ENCODE data around the gene SMAGP. TPM values are rescaled to one million over a fixed set of nuclear protein-coding genes. Genes with fewer than 3 reads are reported as not detected.

Gene SMAGP
- polyA plus RNA-seq, 1 donor (not counting 4 experiments of a cell fraction or from before 2014, with no cell fraction given): 52.1 TPM

- Histone ChIP-seq H3K4me1 (ENCODE audit: control insufficient read depth, extremely low read depth, insufficient read depth, low read length) (no peaks in the 10 kb centered on the region), H3K9ac (ENCODE audit: control insufficient read depth, extremely low read depth, insufficient read depth, low read length) (no peak overlapping the region), H3K36me3 (ENCODE audit: control insufficient read depth in 2 of 2, extremely low read depth in 1 of 2, insufficient read depth in 2 of 2, low read length in 2 of 2) (no peaks in the 10 kb centered on the region), H3K4me3 (ENCODE audit: control insufficient read depth in 2 of 3, extremely low read depth in 1 of 3, insufficient read depth in 2 of 3, low read depth in 1 of 3, low read length in 3 of 3) (no peak overlapping the region), H3K4me2 (ENCODE audit: control insufficient read depth, extremely low read depth, insufficient read depth, low read depth, low read length) (no peak overlapping the region), H2AFZ (ENCODE audit: control insufficient read depth, low read length) (no peak overlapping the region), H3K79me2 (ENCODE audit: control insufficient read depth, insufficient read depth, low read length) (no peaks in the 10 kb centered on the region), H3K9me3 (ENCODE audit: control insufficient read depth, low read depth, low read length) (no peaks in the 10 kb centered on the region), H3K9me1 (ENCODE audit: control insufficient read depth, extremely low read depth, insufficient read depth, low read length) (no peaks in the 10 kb centered on the region), H3K27ac (ENCODE audit: control insufficient read depth, insufficient read depth, low read length) (no peak overlapping the region), H3K27me3 (ENCODE audit: control insufficient read depth, extremely low read depth, insufficient read depth, low read length) (no peaks in the 10 kb centered on the region), H4K20me1 (ENCODE audit: control insufficient read depth, extremely low read depth, insufficient read depth, low read length) (no peaks in the 10 kb centered on the region)
- TF ChIP-seq CTCF (optimal IDR thresholded peaks at IDR 0.05 in 1 of 3, IDR thresholded peaks at IDR 0.05 in 1 of 3, conservative IDR thresholded peaks at IDR 0.05 in 1 of 3; ENCODE audit: extremely low read depth in 1 of 3, insufficient read depth in 2 of 3, low read length in 3 of 3): no peak
- TF ChIP-seq EZH2 (IDR thresholded peaks at IDR 0.05; ENCODE audit: low read length): no peak
- dilution Hi-C loops (cut with MboI; ENCODE audit: extremely low pct_ligation_motif_present, low sequenced_read_pairs): no loop called here
- no peak for DNase-seq (ENCODE audit: low read depth, low spot score)
- FAIRE-seq: no peak
Observed at GRCh38 chr12:51200156-51200555, 70.1 kb downstream of the SMAGP start.

DNA sequence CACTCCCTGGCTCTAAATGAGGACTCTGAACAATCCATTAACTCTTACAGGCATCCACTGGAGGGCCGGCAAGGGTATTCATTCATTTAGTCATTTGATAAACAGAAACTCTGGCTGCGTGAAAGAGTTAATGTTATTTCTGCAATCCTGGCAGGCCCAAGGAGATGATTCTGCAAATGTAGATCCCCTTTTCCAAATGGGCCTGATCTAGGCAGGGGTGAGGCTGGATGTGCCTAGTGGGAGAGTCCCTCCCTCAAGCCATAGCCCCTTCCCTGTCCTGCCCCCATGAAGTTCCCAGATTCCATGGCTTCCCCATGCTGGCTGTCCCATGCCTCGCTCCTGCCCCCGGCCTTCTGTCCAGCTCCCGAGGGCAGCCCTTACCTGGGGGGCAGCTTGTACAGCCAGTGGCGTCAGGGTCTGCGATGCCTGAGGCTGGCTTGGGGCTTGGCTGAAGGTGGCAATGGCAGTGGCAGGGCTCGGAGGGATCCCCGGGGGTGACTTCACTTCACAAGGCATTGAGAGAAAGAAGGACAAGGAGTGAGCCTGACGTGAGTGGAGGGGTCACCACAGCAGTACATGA is 70.8 kb downstream of the SMAGP start:
- H2AFZ ChIP-seq (ENCODE audit: control insufficient read depth, low read length): no peak overlapping the region
- no peaks in the 10 kb centered on the region for H3K36me3 ChIP-seq (ENCODE audit: control insufficient read depth in 2 of 2, extremely low read depth in 1 of 2, insufficient read depth in 2 of 2, low read length in 2 of 2)
- DNase-seq (ENCODE audit: low read depth, low spot score): no peak
- FAIRE-seq: no peak
- no peak overlapping the region for H3K4me3 ChIP-seq (ENCODE audit: control insufficient read depth in 2 of 3, extremely low read depth in 1 of 3, insufficient read depth in 2 of 3, low read depth in 1 of 3, low read length in 3 of 3)
- dilution Hi-C loops (cut with MboI; ENCODE audit: extremely low pct_ligation_motif_present, low sequenced_read_pairs): no loop called here
- H3K27ac ChIP-seq (ENCODE audit: control insufficient read depth, insufficient read depth, low read length): no peak overlapping the region
- no peak for TF ChIP-seq EZH2 (IDR thresholded peaks at IDR 0.05; ENCODE audit: low read length)
- no peak for TF ChIP-seq CTCF (optimal IDR thresholded peaks at IDR 0.05 in 1 of 3, IDR thresholded peaks at IDR 0.05 in 1 of 3, conservative IDR thresholded peaks at IDR 0.05 in 1 of 3; ENCODE audit: extremely low read depth in 1 of 3, insufficient read depth in 2 of 3, low read length in 3 of 3)
- H3K27me3 ChIP-seq (ENCODE audit: control insufficient read depth, extremely low read depth, insufficient read depth, low read length): no peaks in the 10 kb centered on the region
- no peak overlapping the region for H3K9ac ChIP-seq (ENCODE audit: control insufficient read depth, extremely low read depth, insufficient read depth, low read length)
- H3K4me1 ChIP-seq (ENCODE audit: control insufficient read depth, extremely low read depth, insufficient read depth, low read length): no peaks in the 10 kb centered on the region
- no peak overlapping the region for H3K4me2 ChIP-seq (ENCODE audit: control insufficient read depth, extremely low read depth, insufficient read depth, low read depth, low read length)
- H3K79me2 ChIP-seq (ENCODE audit: control insufficient read depth, insufficient read depth, low read length): no peaks in the 10 kb centered on the region
- no peaks in the 10 kb centered on the region for H3K9me3 ChIP-seq (ENCODE audit: control insufficient read depth, low read depth, low read length)
- H3K9me1 ChIP-seq (ENCODE audit: control insufficient read depth, extremely low read depth, insufficient read depth, low read length): no peaks in the 10 kb centered on the region
- no peaks in the 10 kb centered on the region for H4K20me1 ChIP-seq (ENCODE audit: control insufficient read depth, extremely low read depth, insufficient read depth, low read length)
